NCI-H146 treated with DMSO at 0.1 percent for 48 hours (cell line): ENCODE results near the gene MICU1.
"Not testable (repeated sequence)": the region's sequence is repeated elsewhere in the genome, so short reads cannot be mapped to it uniquely, and the experiment has no call there.

Experiments
- DNase-seq: peaks from one replicate; lab custom pipeline; 2025; ENCODE audit not compliant: unreplicated experiment; lab: John Stamatoyannopoulos, UW

Gene MICU1

DNA sequence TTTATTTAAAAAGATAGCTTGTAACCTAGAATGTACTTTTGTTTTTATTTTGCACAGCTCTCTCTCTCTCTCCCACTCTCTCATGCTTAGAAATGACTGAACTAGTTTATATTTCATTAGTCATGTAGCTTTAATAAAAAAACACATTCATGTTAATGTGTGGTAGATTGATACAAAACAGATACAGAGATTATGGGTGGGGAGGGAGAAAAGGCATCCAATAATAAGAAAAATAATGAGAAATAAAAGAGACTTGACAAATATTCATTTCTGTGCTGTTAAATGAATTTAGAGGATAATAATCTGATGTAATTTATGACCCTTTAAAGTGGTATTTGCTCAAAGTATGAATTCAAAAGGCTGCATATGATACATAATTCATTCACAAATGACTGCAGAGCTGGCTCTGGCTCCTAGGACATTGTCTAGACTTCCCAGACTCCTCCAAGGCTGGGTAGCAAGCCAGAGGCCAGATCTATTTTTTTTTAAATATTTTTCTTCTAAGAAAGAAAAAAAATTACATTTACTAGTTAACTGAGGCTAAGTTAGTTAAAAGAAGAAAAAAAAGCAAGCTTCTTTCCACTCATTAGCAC lies 165.5 kb downstream of the MICU1 start:
- no peak for DNase-seq

DNA sequence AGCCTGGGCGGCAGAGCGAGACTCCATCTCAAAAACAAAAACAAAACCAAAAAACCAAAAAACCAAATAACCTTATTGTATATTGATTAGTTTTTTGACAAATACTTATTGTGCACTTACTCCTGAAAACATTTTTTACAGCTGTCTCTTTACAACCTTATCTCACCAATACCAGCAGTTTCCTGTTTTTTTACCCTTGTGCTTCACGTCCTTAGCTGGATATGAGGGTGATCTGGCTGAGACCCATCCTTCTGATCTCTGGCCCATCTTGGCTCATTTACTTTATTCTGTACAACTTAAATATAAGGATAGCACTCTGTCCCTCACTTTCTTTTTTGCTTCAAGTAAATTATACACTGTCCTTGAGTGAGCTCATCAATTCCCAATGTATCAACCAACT lies 166.6 kb downstream of the MICU1 start:
- DNase-seq = no peak

DNA sequence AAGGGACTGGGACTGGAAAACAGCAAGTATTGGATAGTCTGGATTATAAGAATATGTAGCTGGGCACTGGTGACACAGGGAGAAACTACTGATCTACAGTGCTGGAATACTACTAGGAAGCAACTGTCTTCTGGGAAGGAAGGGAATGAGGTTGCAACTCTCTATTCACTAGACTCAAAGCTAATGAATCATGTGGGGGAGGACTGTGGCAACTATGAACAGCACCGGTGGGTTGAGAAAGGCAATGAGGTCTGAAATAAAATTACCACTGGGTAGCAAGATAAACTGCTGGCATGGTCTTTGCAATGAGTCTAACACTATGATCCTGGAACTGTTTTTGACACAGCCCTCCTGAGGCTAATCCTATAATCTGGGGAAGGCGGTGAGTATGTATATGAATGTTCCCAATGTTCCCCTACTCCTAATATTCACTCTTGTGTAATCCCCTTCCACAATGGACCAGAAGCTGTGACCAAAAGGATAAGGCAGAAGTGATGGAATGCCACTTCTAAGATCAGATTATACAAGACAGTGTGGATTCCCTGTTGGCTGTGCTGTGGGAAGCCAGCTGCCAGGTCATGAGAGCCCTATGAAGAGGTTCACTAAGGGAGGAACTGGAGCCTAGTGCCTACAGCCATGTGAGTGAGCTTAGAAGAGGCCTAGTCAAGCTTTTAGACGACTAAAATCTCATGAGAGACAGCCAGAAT lies 169.8 kb downstream of the MICU1 start:
- DNase-seq = no peak

DNA sequence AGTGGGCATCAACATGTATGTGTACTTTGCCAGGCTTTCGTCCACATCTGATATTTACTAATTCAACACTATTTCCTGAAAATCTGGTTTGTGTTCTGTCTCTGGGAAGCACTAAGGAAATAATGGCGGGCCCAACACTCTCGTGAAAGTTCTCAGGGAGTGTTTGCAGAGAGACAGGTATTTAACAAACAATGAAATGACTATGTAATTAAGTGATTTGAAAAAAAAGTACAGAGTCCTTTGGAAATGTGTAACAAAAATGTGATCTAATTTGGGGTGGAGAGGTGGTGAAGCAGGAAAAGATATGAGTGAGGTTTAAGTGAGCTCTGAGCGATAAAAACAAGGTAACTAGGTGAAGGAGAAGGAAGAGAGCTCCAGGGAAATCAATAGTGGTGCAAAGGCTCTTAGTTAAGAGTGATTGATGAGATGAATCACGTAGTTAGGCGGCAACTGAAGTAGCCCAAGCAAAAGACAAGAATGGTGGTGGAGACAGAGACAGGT lies 175.9 kb downstream of the MICU1 start:
- DNase-seq = peak; percentile 29

DNA sequence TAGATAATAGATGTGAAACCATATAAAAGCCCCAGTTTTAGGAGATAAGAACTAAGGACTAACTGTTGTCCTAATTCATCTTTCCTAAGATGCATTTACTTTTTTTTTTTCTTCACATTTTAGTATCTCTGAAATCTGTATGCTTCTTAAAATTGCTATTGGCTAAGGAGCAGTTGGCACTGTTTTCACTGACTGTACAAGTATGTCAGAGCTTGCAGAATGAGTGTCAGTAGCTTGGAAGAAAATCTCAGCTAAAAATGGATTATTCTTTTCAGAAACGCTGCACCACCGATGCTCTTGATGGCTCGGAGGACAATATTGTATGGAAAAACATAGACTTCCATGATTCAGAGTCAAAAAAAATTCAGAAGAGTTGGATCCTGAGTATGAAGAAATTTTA lies 180.0 kb downstream of the MICU1 start:
- DNase-seq = no peak

DNA sequence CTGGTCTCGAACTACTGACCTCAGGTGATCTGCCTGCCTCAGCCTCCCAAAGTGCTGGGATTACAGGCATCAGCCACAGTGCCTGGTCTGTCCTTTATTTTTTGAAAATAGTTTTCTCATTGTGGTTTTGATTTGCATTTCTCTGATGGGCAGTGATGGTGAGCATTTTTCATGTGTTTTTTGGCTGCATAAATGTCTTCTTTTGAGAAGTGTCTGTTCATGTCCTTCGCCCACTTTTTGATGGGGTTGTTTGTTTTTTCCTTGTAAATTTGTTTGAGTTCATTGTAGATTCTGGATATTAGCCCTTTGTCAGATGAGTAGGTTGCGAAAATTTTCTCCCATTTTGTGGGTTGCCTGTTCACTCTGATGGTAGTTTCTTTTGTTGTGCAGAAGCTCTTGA lies 182.9 kb downstream of the MICU1 start:
- not testable (repeated sequence) for DNase-seq

DNA sequence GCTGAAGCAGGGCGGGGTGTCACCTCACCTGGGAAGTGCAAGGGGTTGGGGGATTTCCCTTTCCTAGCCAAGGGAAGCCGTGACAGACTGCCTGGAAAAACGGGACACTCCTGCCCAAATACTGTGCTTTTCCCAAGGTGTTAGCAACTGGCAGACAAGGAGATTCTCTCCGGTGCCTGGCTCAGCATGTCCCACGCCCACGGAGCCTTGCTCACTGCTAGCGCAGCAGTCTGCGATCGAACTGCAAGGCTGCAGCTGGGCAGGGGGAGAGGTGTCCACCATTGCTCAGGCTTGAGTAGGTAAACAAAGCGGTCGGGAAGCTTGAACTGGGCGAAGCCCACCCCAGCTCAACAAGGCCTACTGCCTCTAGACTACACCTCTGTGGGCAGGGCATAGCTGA lies 190.3 kb downstream of the MICU1 start:
- no peak for DNase-seq

DNA sequence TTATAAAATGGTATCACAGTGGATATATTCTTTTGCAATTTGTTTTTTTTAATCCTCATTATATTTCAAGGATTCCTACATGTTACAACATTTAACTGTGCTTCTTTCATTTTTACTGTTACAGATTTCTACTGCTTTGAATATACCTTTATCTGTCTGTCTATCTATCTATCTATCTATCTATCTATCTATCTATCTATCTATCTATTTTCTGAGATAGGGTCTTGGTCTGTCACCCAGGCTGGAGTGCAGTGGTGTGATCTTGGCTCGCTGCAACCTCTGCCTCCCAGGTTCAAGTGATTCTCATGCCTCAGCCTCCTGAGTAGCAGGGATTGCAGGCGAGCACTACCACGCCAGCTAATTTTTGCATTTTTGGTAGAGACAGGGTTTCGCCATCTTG lies 194.9 kb downstream of the MICU1 start:
- not testable (repeated sequence) for DNase-seq

DNA sequence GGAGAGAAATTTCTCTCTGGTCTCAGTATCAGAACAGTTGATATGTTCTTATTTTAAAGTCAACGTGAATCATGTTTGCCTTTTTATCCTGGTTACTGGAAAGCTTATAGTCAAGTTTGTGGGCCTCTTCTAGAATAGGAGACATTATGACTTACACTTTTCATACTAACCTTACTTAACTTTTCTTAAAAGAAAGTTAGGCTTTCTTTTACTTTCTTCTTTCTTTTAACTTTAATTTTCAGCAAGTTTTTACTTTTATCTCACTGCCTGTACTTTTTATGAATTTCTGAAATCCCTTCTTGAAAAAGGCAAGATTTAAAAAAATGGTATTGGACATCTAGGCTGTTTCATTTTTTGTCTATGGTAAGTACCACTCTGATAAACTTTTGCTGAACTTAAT lies 195.9 kb downstream of the MICU1 start:
- DNase-seq = no peak

DNA sequence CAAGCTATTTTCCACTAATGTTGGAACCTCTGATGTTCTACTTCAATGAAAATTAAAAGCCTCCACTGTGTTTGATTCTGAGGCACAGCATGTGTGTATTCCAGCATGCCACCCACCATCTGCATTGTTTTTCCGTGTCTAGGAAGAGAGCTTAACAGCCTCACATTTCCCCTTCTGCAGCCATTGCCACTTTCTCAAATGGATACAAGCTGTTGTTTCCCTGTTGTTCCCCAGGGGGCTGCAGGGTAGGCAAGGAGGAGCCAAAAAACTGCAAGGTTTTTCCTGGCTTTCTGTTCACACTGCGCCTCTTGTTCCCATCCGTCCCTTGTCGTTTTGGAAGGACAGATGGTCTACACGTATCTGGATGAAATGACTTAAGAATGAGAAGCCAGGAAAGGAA lies 198.9 kb downstream of the MICU1 start:
- no peak for DNase-seq

DNA sequence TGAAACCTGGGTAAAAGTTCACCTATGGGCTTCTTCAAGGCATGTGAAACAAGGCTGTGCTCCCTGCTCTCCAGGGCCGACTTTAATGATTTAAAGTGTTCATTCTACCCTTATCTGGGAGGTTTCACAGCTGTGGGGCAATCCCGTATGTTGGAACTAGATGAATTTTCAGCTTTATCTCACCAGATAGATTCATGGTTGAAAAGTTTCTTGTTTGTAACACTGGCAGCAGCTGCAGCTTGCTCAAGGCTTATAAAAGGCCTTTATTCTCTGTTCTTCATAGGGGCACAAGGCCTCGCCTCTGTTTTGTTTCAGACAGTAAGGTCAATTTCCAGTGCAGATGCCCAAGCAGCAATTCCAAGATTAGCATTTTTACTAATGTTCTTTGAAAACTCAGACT lies 200.7 kb downstream of the MICU1 start:
- DNase-seq = no peak

DNA sequence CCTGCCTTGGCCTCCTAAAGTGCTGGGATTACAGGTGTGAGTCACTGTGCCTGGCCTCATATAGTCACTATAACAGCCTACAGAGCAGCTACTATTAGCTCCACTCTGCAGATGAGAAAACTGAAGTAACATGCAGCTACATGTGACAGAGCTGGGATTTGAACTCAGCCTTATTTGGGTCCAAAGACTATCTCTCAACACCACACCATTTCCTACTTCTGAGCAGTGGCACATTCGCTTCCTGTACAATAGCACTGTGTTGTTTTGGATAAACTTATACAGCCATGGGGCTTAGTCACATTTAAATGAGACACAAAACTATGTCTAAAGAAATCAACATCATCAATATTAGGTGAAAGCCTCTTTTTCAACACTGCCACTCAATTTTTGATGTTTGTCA lies 201.3 kb downstream of the MICU1 start:
- DNase-seq = no peak

DNA sequence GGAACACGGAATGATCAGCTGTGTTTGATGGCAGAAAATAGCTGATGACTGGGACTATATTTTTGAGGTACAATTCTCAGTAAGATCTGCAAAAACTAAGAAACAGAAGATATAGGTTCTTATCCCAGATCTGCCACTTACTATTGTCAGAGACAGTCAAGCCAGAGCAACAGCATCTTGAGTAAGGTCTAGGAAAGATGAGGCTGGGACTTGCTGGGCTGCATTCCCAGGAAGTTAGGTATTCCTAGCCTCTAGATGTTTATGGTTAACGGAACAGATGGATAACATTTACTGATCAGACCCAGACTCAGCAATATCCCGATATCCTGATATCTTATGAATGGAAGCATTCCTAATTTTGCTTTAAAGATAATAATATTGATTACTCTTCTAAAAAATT lies 202.5 kb downstream of the MICU1 start:
- no peak for DNase-seq

DNA sequence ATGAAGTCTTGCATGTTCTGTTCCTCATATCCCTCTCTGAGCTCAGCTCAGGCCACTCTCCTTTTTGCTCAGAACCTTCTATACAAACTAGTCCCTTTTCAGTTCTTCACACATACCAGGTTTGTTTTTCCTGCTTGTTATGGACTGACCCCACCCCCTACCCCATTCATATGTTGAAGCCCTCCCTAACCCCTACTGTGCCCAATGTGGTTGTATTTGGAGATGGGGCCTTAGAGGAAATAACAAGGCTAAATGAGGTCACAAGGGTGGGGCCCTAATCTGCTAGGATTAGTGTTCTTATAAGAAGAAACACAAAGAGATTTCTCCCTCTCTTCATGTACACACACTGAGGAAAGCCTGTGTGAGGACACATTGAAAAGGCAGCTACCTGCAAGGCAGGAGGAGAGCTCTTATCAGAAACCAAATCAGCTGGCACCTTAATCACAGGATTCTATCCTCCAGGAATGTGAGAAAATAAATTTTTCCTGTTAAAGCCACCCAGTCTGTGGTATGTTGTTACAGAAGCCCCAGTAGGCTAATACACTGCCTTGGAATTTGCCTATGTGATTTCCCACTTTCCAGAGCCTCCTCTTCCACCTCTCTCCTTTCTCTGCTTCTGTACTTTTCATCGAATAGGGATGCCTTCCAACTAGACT lies 203.9 kb downstream of the MICU1 start:
- no peak for DNase-seq

DNA sequence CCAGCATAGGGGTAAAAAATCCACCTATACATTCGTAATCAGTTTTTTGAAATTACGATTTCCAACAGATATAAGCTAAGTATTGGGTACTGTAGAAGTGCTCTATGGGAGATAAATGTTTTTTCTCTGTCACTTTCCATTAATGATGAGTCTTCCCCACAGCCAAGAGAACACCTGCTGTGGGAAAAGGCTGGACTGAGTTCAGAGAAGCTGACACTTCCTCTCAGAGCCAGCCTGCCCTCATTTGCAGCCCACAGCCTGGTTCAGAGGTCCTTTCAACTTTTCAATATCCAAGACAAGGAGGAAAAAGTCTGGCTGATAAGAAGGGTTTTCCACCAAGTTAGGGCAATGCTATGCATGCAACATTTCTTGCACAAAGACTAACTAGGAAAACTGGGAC lies 206.6 kb downstream of the MICU1 start:
- peak; percentile 31 for DNase-seq

DNA sequence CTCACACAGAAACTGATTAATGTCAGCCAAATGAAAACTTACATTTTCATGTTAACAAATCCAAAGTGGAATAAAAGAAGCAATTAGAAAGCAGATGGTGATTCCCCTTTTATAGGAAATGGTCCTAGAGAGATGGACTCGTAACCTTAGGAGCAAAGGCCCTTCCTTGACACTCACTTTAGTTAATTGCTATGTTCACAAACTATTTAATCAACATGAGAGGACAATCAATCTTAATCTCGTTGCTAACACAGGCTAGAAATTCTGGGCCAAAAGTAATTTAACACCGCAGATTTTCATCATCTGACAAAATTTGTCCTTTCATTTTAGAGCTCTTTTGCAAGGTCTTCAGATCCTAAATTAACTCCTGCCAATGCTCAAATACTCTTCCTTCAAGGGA lies 207.2 kb downstream of the MICU1 start:
- DNase-seq = peak; percentile 54

DNA sequence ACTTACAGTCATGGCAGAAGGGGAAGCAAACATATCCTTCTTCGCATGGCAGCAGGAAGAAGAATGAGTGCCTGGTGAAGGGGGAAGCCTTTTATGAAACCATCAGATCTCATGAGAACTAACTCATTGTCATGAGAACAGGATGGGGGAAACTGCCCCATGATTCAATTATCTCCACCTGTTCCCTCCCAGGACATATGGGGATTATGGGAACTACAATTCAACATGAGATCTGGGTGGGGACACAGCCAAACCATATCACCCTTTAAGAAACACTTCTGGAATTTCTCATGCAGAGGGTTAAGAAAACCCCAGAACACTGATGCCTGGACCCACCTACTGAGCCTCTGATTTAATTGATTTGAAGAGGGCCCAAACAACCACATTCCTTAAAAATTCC lies 207.9 kb downstream of the MICU1 start:
- no peak for DNase-seq

DNA sequence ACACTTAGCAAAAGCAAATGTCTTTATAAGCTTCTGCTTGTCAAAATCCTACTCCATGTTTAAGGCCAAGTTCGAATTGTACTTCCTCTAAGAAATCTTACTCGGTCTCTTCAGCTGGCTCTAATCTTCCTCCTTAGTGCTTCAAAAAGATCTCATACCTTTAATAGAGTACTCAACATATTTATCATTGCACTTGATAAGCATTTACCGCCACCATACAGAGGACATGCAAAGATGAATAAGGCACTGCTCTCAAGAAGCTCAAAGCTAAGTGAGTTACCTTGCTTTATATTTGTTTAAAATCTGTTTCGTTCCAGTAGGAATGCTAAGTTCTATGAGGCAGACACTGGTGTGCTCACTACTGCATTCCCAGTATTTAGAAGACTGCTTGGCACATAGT lies 209.2 kb downstream of the MICU1 start:
- no peak for DNase-seq

DNA sequence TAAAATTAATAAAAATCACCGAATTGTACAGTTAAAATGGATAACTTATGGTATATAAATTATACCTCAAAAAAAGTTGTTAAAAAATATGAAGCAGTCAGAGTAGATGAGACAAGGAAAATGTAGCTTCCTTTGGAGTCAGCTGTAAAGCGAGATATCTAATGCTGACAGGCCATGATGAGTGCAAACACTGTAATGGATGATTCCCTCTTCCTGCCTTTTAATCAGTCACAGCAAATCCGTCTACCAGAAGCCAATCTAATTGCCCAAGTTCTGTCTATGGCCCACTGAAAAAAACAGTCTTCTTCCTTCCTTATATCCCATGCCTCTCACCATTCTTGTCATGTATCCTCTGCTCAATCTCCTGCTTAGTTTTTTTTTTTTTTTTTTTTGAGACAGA lies 211.2 kb downstream of the MICU1 start:
- DNase-seq = no peak

DNA sequence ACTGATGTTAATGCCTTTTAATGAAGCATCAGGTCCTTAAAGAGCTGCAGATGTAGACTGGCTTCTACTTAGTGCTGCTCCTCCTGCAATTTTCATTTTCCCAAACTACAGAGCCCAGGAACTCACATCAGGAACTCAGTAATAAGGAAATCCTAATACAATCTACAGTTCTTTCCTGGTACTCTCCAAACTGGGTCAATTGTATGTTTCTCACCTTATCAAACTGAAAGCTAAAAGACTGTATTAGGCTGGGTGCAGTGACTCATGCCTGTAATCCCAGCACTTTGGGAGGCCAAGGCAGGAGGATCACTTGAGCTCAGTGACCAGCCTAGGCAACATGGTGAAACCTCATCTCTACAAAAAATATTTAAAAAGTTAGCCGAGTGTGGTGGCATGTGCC lies 216.7 kb downstream of the MICU1 start:
- no peak for DNase-seq

DNA sequence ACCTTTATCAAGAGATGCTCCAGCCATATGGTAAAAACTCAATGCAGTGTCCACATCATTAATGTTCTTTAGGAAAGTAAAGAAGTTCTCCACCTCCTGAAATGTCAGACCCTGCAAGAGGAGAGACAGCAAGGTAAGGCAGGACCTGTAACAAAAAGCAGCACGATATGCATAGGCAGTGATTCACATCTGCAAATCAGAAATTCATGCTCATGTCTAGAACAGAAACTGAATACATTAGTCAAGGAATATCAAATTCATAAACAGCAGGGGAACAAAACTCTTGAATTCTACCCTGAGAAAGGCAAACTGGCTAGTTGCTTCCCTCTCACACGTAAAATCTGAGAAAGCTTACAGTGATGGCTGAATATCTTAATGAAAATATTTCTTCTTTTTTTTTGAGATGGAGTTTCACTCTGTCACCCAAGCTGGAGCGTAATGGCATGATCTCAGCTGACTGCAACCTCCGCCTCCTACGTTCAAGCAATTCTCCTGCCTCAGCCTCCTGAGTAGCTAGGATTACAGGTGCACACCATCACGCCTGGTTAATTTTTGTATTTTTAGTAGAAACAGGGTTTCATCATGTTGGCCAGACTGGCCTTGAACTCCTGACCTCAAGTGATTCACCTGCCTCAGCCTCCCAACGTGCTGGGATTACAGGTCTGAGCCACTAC lies 217.8 kb downstream of the MICU1 start:
- no peak for DNase-seq

DNA sequence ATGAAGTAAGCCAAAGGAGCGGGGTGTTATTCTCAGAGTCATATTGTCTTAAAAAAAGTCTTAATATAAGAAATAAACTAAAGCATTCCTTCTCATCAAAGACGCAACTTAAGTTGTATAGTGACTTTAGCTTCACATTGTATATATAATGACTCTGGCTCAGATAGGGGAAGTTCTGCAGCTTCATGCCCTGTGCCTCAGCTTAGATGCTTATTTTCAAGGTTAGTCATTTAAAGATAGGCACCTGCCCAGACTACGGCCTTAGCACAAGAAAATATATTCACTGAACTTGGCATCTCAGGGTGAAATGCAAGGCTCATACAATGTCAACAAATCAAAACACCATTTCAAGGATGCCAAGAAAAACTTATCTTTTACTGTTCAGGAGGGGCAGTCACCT lies 218.4 kb downstream of the MICU1 start:
- DNase-seq = no peak
